HUDEP-2 (cell line): ENCODE measurements around the gene SLC45A2.
"Not testable (repeated sequence)": the region's sequence is repeated elsewhere in the genome, so short reads cannot be mapped to it uniquely, and the experiment has no call there.

Experiments
- DNase-seq, 76 experiments: peaks; one replicate each; lab custom pipeline; 2025; ENCODE audit not compliant: unreplicated experiment in 76 of 76; lab: John Stamatoyannopoulos, UW

SLC45A2 gene

GRCh38 chr5:33931136-33931535 lies 53.4 kb downstream of the SLC45A2 start:
- no peak for DNase-seq

GRCh38 chr5:33929925-33930690 lies 54.4 kb downstream of the SLC45A2 start:
- no peak for DNase-seq

- no peak for DNase-seq
Observed at GRCh38 chr5:33928283-33928682, 56.2 kb downstream of the SLC45A2 start.

- DNase-seq: no peak
Observed at GRCh38 chr5:33927685-33928084, 56.8 kb downstream of the SLC45A2 start.

GRCh38 chr5:33925278-33925677 lies 59.2 kb downstream of the SLC45A2 start:
- no peak for DNase-seq

- DNase-seq: no peak
Observed at GRCh38 chr5:33921002-33921401, 63.5 kb downstream of the SLC45A2 start.

- not testable (repeated sequence) for DNase-seq
Observed at GRCh38 chr5:33914844-33915243, 69.6 kb downstream of the SLC45A2 start.

GRCh38 chr5:33906248-33906647 lies 78.2 kb downstream of the SLC45A2 start:
- DNase-seq: not testable (repeated sequence)

GRCh38 chr5:33905381-33905780 lies 79.1 kb downstream of the SLC45A2 start:
- no peak for DNase-seq

GRCh38 chr5:33903118-33903517 lies 81.4 kb downstream of the SLC45A2 start:
- no peak for DNase-seq

GRCh38 chr5:33901156-33901555 lies 83.3 kb downstream of the SLC45A2 start:
- no peak for DNase-seq
